Psoas muscle (tissue), 8 donors: ENCODE results near the gene PXT1. TPM values are rescaled to one million over a fixed set of nuclear protein-coding genes. Genes with fewer than 3 reads are reported as not detected.

Experiments used
- ATAC-seq, 4 donors: fragments of 200-7000 bp; cut with Tn5 transposase; one replicate each; pipeline ENCODE4 v1.9.1; 2020; ENCODE audit warnings: moderate library complexity in 3 of 4, mild to moderate bottlenecking in 2 of 4
- DNase-seq, 2 donors: peaks; one replicate each; pipeline ENCODE4 v3.0.0-alpha.2; 2020
- H3K27ac ChIP-seq: fragments of 200-600 bp; one replicate; pipeline ENCODE4 v1.8.0; 2022
- H3K27me3 ChIP-seq, 3 donors: fragments of 200-600 bp in 1 of 3; one replicate each; pipeline versions ENCODE4 v1.6.1 to v1.8.0; 2013 to 2022; ENCODE audit warnings: low read length in 2 of 3, mild to moderate bottlenecking in 2 of 3, moderate library complexity in 1 of 3; ENCODE audit not compliant: insufficient read depth in 3 of 3
- H3K36me3 ChIP-seq, 2 donors: fragments of 200-600 bp in 1 of 2; one replicate each; pipeline versions ENCODE4 v1.6.1 to v1.8.0; 2013 to 2022; ENCODE audit warnings: low read depth in 1 of 2, mild to moderate bottlenecking in 1 of 2, moderate library complexity in 1 of 2; ENCODE audit not compliant: insufficient read depth in 1 of 2
- H3K4me1 ChIP-seq: fragments of 200-600 bp; one replicate; pipeline ENCODE4 v1.8.0; 2022
- H3K4me3 ChIP-seq: fragments of 200-600 bp; one replicate; pipeline ENCODE4 v1.8.0; 2022; ENCODE audit warnings: mild to moderate bottlenecking
- H3K9me3 ChIP-seq: fragments of 200-600 bp; one replicate; pipeline ENCODE4 v1.8.0; 2022
- CTCF ChIP-seq: fragments of 200-600 bp; IDR thresholded peaks from one replicate; pipeline ENCODE4 v1.8.0; 2022; ENCODE audit warnings: antibody characterized with exemption
- WGBS, 3 donors: extraction: QIAGEN DNeasy Blood & Tissue Kit; methylation state at CpG; one replicate each; pipeline versions ENCODE4 v1.1.6 to v1.1.7; 2013; 5-methylcytosine and 5-hydroxymethylcytosine counted together
- intact Hi-C, 2 donors: fragments of 100-400 bp; cut with DNase I; formaldehyde crosslinking; loops; one replicate each; pipeline versions ENCODE4 v1.11.0 to v1.14.2; 2022
- polyA plus RNA-seq, 3 donors: library from polyadenylated mRNA; stranded (reverse); fragments of 200-250 nt; gene quantifications; one replicate each; pipeline ENCODE4 v1.2.3, GENCODE V29; 2013
- total RNA-seq, 4 donors: library from RNA; stranded (reverse); fragmentation: NEBNext Ultra II Directional in 2 of 4; extraction: Animal tissue kit (Norgen Biotek cat#: 25700) in 2 of 4; gene quantifications; one replicate each; pipeline versions ENCODE4 v1.2.1 to v1.2.4, GENCODE V29; 2021 to 2023
- donor health status: healthy with polysubstance abuse.
- donor health status: DM: no; HTN: no; CAD: no; lungs with moderate emphysema.
- donor health status: Bipolar disorder and iron deficiency.
- donor health status: healthy.
- donor health status: DM: yes; HTN: yes; CAD: no.
- donor health status: DM: no; HTN: no; CAD: no.
- donor health status: DM: no; HTN: no; CAD: no.
- donor health status: DM: yes; HTN: yes; CAD: no.

Gene PXT1
- total and polyA plus RNA-seq, 7 donors: 0.03 to 0.34 (median 0.14) TPM; not detected in 1

DNA sequence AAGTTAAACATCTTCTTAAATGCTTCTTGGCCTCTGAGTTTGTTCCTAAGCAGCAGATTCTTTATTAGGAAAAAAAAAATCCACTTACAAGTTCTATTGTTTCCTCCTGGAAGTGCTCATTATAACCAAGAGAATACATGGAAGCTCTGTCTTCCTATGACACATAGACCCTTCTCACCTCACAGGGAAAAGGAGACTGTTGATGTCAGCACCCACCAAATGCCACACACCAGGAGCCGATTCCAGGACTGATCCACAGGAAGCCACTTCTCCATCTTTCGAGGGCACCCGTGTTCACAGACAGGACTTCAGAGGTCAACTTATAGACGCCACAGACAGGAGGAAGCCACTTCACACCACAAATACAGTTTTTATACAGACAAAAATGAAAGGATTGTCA lies 92.6 kb downstream of the PXT1 start:
- no peak overlapping the region for H3K4me3 ChIP-seq
- no peaks in the 10 kb centered on the region for H3K9me3 ChIP-seq
- H3K27me3 ChIP-seq: peaks cover 0 to 26% (median 0%) of the 10 kb centered on the region in 3 donors
- peak in 1 of 4 donors; percentile 46 for ATAC-seq
- H3K4me1 ChIP-seq: no peaks in the 10 kb centered on the region
- WGBS, 3 donors: 75 to 84% (median 77%) methylated on average over 4 of the region's 4 CpGs
- intact Hi-C loops: no loop called here
- DNase-seq: no peak
- no peaks in the 10 kb centered on the region for H3K36me3 ChIP-seq
- H3K27ac ChIP-seq: no peak overlapping the region
- no peak for TF ChIP-seq CTCF

DNA sequence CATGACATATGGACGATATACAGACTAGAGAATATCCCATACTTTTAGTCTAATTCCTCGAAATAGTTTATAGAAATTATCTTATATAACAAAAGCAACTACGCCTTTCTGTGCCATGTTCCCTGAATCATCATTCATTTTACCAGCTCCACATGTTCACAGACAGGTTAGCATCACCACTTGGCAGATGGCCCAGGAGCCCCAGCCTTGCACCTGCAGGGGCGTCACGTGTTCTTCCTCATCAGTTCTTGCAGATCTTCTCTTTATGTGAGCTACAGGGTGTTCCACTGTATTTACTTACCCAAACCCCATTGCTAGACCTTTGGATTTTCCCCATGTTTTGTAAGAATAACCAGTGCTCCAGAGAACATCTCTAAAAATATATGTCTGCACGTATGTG lies 93.4 kb downstream of the PXT1 start:
- Histone ChIP-seq H3K27ac (no peak overlapping the region), H3K36me3 (no peaks in the 10 kb centered on the region), H3K27me3 (peaks cover 0 to 29% (median 0%) of the 10 kb centered on the region in 3 donors), H3K9me3 (no peaks in the 10 kb centered on the region), H3K4me3 (no peak overlapping the region), H3K4me1 (no peaks in the 10 kb centered on the region)
- 82 to 86% (median 84%) methylated on average over 6 of the region's 6 CpGs for WGBS, 3 donors
- intact Hi-C loops: no loop called here
- DNase-seq (no peak), ATAC-seq (no peak)
- no peak for TF ChIP-seq CTCF

- intact Hi-C loops: no loop called here
- no peaks in the 10 kb centered on the region for H3K4me1 ChIP-seq
- no peak overlapping the region for H3K4me3 ChIP-seq
- no peaks in the 10 kb centered on the region for H3K9me3 ChIP-seq
- H3K36me3 ChIP-seq: no peaks in the 10 kb centered on the region
- 88 to 94% (median 92%) methylated on average over 4 of the region's 4 CpGs for WGBS, 3 donors
- H3K27ac ChIP-seq: no peak overlapping the region
- H3K27me3 ChIP-seq: peaks cover 0 to 20% (median 0%) of the 10 kb centered on the region in 3 donors
- no peak for TF ChIP-seq CTCF
- DNase-seq (no peak), ATAC-seq (no peak)
Observed at GRCh38 chr6:36347621-36348020, 95.0 kb downstream of the PXT1 start.

DNA sequence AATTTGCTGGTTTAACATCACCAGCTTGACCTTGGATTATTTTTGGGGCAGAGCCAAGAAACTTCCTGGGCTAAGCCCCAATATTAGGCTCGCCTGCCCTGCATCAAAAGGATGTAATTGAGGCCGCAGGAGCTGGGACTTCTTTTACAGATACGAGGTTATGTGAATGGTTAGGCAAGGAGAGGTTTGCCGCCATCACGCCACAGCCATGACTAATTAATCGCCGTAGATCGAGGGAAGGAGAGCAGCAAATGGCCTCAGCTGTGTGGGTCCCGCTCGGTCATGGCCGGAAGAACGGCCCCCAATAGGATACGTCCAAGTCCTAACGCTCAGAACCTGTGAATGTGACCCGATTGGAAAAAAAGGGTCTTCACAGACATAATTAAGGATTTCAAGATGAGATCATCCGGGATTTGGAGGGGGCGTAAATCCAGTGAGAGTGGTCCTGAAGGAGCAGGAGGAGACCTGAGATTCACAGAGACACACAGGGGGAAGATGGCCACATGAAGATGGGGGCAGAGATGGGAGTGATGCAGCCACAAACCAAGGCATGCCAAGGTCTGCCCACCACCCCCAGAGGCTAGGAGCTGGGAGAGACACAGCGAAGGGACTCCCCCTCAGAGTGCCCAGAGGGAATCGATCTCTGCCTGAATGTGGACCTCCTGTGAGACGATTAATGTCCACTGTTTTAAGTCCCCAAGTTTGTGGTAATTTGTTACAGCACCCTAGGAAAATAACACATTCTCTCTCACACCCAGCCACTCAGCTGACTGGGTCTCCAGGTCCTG lies 96.0 kb downstream of the PXT1 start:
- Histone ChIP-seq H3K36me3 (no peaks in the 10 kb centered on the region), H3K27ac (no peak overlapping the region), H3K9me3 (no peaks in the 10 kb centered on the region), H3K4me3 (no peak overlapping the region), H3K27me3 (peaks cover 0 to 20% (median 0%) of the 10 kb centered on the region in 3 donors), H3K4me1 (no peaks in the 10 kb centered on the region)
- no peak for DNase-seq
- no peak for ATAC-seq
- TF ChIP-seq CTCF: no peak
- intact Hi-C loops: no loop called here
- WGBS, 3 donors: 57 to 64% (median 59%) methylated on average over 20 of the region's 20 CpGs
